Suprapubic skin (tissue), 4 donors: ENCODE data around the gene TMTC2. TPM values are rescaled to one million over a fixed set of nuclear protein-coding genes. Genes with fewer than 3 reads are reported as not detected.

ENCODE experiments used
- DNase-seq, 2 donors: peaks; one replicate each; pipeline ENCODE4 v3.0.0-alpha.2; 2019; ENCODE audit warnings: low spot score in 2 of 2
- H3K27ac ChIP-seq: fragments of 200-600 bp; sonication (generic); one replicate; pipeline ENCODE4 v1.5.1; 2019
- H3K27me3 ChIP-seq: fragments of 200-600 bp; sonication (generic); one replicate; pipeline ENCODE4 v1.5.1; 2019
- H3K36me3 ChIP-seq: fragments of 200-600 bp; sonication (generic); one replicate; pipeline ENCODE4 v1.5.1; 2019
- H3K4me1 ChIP-seq: fragments of 200-600 bp; sonication (generic); one replicate; pipeline ENCODE4 v1.5.1; 2019
- H3K4me3 ChIP-seq: fragments of 200-600 bp; sonication (generic); one replicate; pipeline ENCODE4 v1.5.1; 2019; ENCODE audit warnings: mild to moderate bottlenecking
- H3K9me3 ChIP-seq: fragments of 200-600 bp; sonication (generic); one replicate; pipeline ENCODE4 v1.5.1; 2019
- CTCF ChIP-seq, 2 donors: fragments of 200-600 bp in 1 of 2; fragments of 450-650 bp in 1 of 2; sonication (generic) in 1 of 2; IDR thresholded peaks; one replicate each; pipeline ENCODE4 v1.5.1; 2016 to 2019; ENCODE audit warnings: antibody characterized with exemption in 2 of 2, mild to moderate bottlenecking in 1 of 2, moderate library complexity in 1 of 2
- EP300 ChIP-seq: sonication (generic); formaldehyde crosslinking; IDR thresholded peaks from one replicate; pipeline ENCODE4 v1.6.1; 2017; ENCODE audit warnings: antibody characterized with exemption
- POLR2A ChIP-seq, 2 donors: fragments of 450-650 bp; IDR thresholded peaks; one replicate each; pipeline ENCODE4 v1.6.1; 2017; ENCODE audit warnings: antibody characterized with exemption in 2 of 2, mild to moderate bottlenecking in 2 of 2, moderate library complexity in 2 of 2
- POLR2AphosphoS5 ChIP-seq, 3 donors: sonication (generic); formaldehyde crosslinking; IDR thresholded peaks; one replicate each; pipeline ENCODE4 v1.6.1; 2017; ENCODE audit warnings: antibody characterized with exemption in 3 of 3
- WGBS: methylation state at CpG from one replicate; pipeline ENCODE4 v1.1.5; 2018; 5-methylcytosine and 5-hydroxymethylcytosine counted together
- total RNA-seq, 4 donors: library from RNA; depleted of rRNA; stranded (reverse); fragments of >200 nt; gene quantifications; one replicate each; pipeline ENCODE4 v1.1.0, GENCODE V29; 2016

The TMTC2 gene
- total RNA-seq, 4 donors from 2014 or later = 16.7 to 21.1 (median 18.9) TPM

- H3K9me3 ChIP-seq = no peaks in the 10 kb centered on the region
- no peaks in the 10 kb centered on the region for H3K27me3 ChIP-seq
- no peak overlapping the region for H3K27ac ChIP-seq
Measured at GRCh38 chr12:83010169-83010804, 323.6 kb downstream of the TMTC2 start.

DNA sequence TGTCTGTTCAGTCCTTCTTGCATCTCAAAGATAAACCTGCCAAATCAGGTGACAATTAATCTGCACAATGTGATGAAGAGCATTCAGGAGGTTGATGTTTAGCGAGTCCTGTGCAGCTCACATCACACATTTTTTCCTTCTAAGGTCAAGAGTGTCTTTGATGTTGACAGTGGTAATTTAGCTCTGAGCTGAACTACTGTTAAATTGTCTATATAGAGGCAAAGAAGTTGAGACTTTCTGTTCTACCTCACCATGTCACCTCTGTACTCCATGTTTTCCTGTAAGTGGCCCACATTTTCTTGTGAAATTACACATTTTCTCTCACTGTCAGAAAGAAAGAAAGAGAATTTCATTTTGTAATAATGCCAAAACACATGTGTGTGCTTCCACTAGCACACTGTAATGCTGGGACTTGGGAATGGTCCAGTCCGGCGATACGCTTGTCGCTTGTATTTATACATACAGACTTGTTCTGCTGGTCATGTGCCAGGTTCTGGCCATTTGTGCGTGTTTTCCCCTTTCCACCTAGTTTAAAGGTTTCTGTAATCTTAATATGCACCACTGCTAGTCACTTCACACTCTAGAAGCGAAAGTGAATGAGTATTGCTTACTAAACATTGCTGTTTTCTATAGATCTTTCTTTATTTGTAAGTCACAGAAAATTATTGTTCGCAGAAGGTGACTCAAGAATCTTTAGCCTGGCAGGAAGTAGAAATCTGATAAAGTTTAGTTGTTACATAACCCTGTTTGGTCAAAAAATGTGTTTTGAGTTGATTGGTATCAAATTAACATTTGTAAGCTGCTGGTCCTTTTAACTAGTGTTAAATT lies 328.9 kb downstream of the TMTC2 start:
- peak overlapping the region; percentile 35 for H3K4me3 ChIP-seq
- no peak for DNase-seq
- H3K9me3 ChIP-seq = no peaks in the 10 kb centered on the region
- H3K36me3 ChIP-seq = no peaks in the 10 kb centered on the region
- TF ChIP-seq POLR2AphosphoS5 (IDR thresholded peaks at IDR 0.05) (no peak), EP300 (no peak), POLR2A (IDR thresholded peaks at IDR 0.05) (no peak)
- peaks cover 9% of the 10 kb centered on the region for H3K4me1 ChIP-seq
- H3K27ac ChIP-seq = peak overlapping the region; percentile 43
- no peaks in the 10 kb centered on the region for H3K27me3 ChIP-seq
- WGBS = 38% methylated on average over 8 of the region's 8 CpGs

More at GRCh38 chr12:83010169-83010804, 323.6 kb downstream of the TMTC2 start:
- WGBS = 49% methylated on average over 4 of the region's 4 CpGs
- no peak for TF ChIP-seq POLR2AphosphoS5 (IDR thresholded peaks at IDR 0.05)
- TF ChIP-seq CTCF (IDR thresholded peaks at IDR 0.05) = no peak
- no peak for TF ChIP-seq EP300
- no peak for TF ChIP-seq POLR2A (IDR thresholded peaks at IDR 0.05)
- H3K4me3 ChIP-seq = no peak overlapping the region
- DNase-seq = no peak
- no peaks in the 10 kb centered on the region for H3K4me1 ChIP-seq
- peaks cover 5% of the 10 kb centered on the region for H3K36me3 ChIP-seq

GRCh38 chr12:83016218-83016835 lies 329.6 kb downstream of the TMTC2 start:
- Histone ChIP-seq H3K27me3 (no peaks in the 10 kb centered on the region), H3K9me3 (no peaks in the 10 kb centered on the region), H3K36me3 (no peaks in the 10 kb centered on the region), H3K4me1 (peaks cover 9% of the 10 kb centered on the region), H3K27ac (peak overlapping the region; percentile 43), H3K4me3 (peak overlapping the region; percentile 35)
- no peak for DNase-seq
- no peak for TF ChIP-seq CTCF (IDR thresholded peaks at IDR 0.05)
- no peak for TF ChIP-seq EP300
- no peak for TF ChIP-seq POLR2AphosphoS5 (IDR thresholded peaks at IDR 0.05)
- no peak for TF ChIP-seq POLR2A (IDR thresholded peaks at IDR 0.05)
- WGBS = 35% methylated on average over 1 of the region's 1 CpG

- no peaks in the 10 kb centered on the region for H3K9me3 ChIP-seq
Measured at GRCh38 chr12:83016991-83017390, 330.3 kb downstream of the TMTC2 start.

DNA sequence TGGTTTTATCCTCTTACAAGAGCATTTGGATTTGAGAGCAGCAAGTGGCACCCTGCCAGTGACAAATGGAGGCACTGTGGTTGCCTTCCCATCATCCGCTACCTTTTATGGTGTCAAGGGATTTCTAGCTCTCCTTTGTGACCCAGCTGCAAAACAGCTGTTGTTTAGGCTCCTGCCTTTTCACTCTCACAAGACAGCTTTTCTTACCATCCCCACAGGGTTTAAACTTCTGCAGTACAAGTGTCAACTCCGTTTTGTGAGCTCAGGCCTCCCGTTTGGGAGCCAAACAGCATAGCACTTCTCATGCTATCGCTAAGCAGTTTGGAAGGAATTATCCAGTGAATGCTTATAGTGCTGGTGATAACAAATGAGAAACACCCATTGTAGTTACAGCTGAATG lies 331.4 kb downstream of the TMTC2 start:
- Histone ChIP-seq H3K36me3 (no peaks in the 10 kb centered on the region), H3K27me3 (no peaks in the 10 kb centered on the region), H3K4me3 (no peak overlapping the region), H3K27ac (no peak overlapping the region), H3K9me3 (no peaks in the 10 kb centered on the region), H3K4me1 (peaks cover 9% of the 10 kb centered on the region)
- no peak for TF ChIP-seq POLR2AphosphoS5 (IDR thresholded peaks at IDR 0.05)
- TF ChIP-seq EP300 = no peak
- no peak for TF ChIP-seq POLR2A (IDR thresholded peaks at IDR 0.05)
- no peak for TF ChIP-seq CTCF (IDR thresholded peaks at IDR 0.05)
- 71% methylated on average over 4 of the region's 4 CpGs for WGBS
- no peak for DNase-seq

More at GRCh38 chr12:83016991-83017390, 330.3 kb downstream of the TMTC2 start:
- H3K4me3 ChIP-seq = no peak overlapping the region
- 0% methylated on average over 1 of the region's 1 CpG for WGBS
- no peak overlapping the region for H3K27ac ChIP-seq
- TF ChIP-seq POLR2A (IDR thresholded peaks at IDR 0.05) (no peak), POLR2AphosphoS5 (IDR thresholded peaks at IDR 0.05) (no peak), CTCF (IDR thresholded peaks at IDR 0.05) (no peak), EP300 (no peak)
- H3K36me3 ChIP-seq = no peaks in the 10 kb centered on the region
- no peak for DNase-seq
- H3K4me1 ChIP-seq = peaks cover 9% of the 10 kb centered on the region
- H3K27me3 ChIP-seq = no peaks in the 10 kb centered on the region
